Hepatocyte (in vitro differentiated cells): Measurements from ENCODE around the gene ZBTB25. TPM values are rescaled to one million over a fixed set of nuclear protein-coding genes. Genes with fewer than 3 reads are reported as not detected.

ENCODE experiments used
- DNase-seq: peaks from one replicate; pipeline ENCODE4 v3.0.0-alpha.2; 2016; ENCODE audit warnings: low spot score
- H2AFZ ChIP-seq: fragments of 200-600 bp; sonication (generic); 2 replicates; pipeline ENCODE4 v1.6.0; 2016; ENCODE audit warnings: antibody characterized with exemption, mild to moderate bottlenecking
- H3K27ac ChIP-seq: fragments of 200-600 bp; sonication (generic); 2 replicates; pipeline ENCODE4 v1.5.1; 2016; ENCODE audit warnings: mild to moderate bottlenecking
- H3K27me3 ChIP-seq: fragments of 200-600 bp; sonication (generic); 2 replicates; pipeline ENCODE4 v1.6.1; 2016
- H3K36me3 ChIP-seq: fragments of 200-600 bp; sonication (generic); replicated peaks from 2 replicates; pipeline ENCODE4 v1.5.1; 2016; ENCODE audit warnings: low read depth; ENCODE audit not compliant: insufficient read depth
- H3K4me1 ChIP-seq: fragments of 200-600 bp; sonication (generic); 2 replicates; pipeline ENCODE4 v1.5.1; 2016; ENCODE audit warnings: mild to moderate bottlenecking, moderate library complexity; ENCODE audit not compliant: insufficient read depth
- H3K4me2 ChIP-seq: fragments of 200-600 bp; sonication (generic); 2 replicates; pipeline ENCODE4 v1.6.0; 2016
- H3K4me3 ChIP-seq: fragments of 200-600 bp; sonication (generic); 2 replicates; pipeline ENCODE4 v1.5.1; 2016; ENCODE audit warnings: mild to moderate bottlenecking
- H3K79me2 ChIP-seq: fragments of 200-600 bp; sonication (generic); 2 replicates; pipeline ENCODE4 v1.6.0; 2017; ENCODE audit warnings: mild to moderate bottlenecking
- H3K9me2 ChIP-seq: fragments of 200-600 bp; sonication (generic); replicated peaks from 2 replicates; pipeline ENCODE4 v1.6.0; 2017; ENCODE audit warnings: mild to moderate bottlenecking; ENCODE audit not compliant: insufficient read depth
- H3K9me3 ChIP-seq: fragments of 200-600 bp; sonication (generic); 2 replicates; pipeline ENCODE4 v1.5.1; 2016; ENCODE audit warnings: low read depth, mild to moderate bottlenecking
- H4K20me1 ChIP-seq: fragments of 200-600 bp; sonication (generic); 2 replicates; pipeline ENCODE4 v1.6.0; 2016; ENCODE audit warnings: mild to moderate bottlenecking; ENCODE audit not compliant: insufficient read depth, poor library complexity, severe bottlenecking
- EZH2 ChIP-seq: fragments of 200-600 bp; sonication (generic); IDR thresholded peaks from 2 replicates; pipeline ENCODE4 v1.6.1; 2016; ENCODE audit warnings: antibody characterized with exemption, mild to moderate bottlenecking, borderline replicate concordance
- EZH2phosphoT487 ChIP-seq: fragments of 200-600 bp; sonication (generic); IDR thresholded peaks from one replicate; pipeline ENCODE4 v1.6.1; 2018; ENCODE audit warnings: antibody characterized with exemption, mild to moderate bottlenecking, low read depth, moderate library complexity; ENCODE audit not compliant: unreplicated experiment, severe bottlenecking
- WGBS: methylation state at CpG from one replicate; pipeline ENCODE4 v1.1.6; 2016; ENCODE audit warnings: low lambda C conversion rate; ENCODE audit errors: missing lambda C conversion rate; 5-methylcytosine and 5-hydroxymethylcytosine counted together
- polyA plus RNA-seq: library from polyadenylated mRNA; unstranded; fragments of >200 nt; fragmentation: Nextera tagmentation; extraction: Ambion mirVana; gene quantifications from 2 replicates; pipeline ENCODE4 v1.2.1, GENCODE V29; 2016
- total RNA-seq: library from RNA; depleted of rRNA; stranded (reverse); fragments of >200 nt; gene quantifications from 2 replicates; pipeline ENCODE4 v1.2.3, GENCODE V29; 2014
- TF ChIP-seq, protein P1 (sequence below): fragments of 200-600 bp; sonication (generic); IDR thresholded peaks from 2 replicates; pipeline ENCODE4 v1.5.1; 2016; ENCODE audit warnings: antibody characterized with exemption, mild to moderate bottlenecking; ENCODE audit not compliant: poor library complexity

Gene ZBTB25
- total and polyA plus RNA-seq, 2 experiments from 2014 or later = 7.0 to 8.4 TPM

- no peak overlapping the region for H3K27ac ChIP-seq
- no peaks in the 10 kb centered on the region for H3K36me3 ChIP-seq
- no peak overlapping the region for H3K4me2 ChIP-seq
- no peak overlapping the region for H2AFZ ChIP-seq
- no peaks in the 10 kb centered on the region for H3K79me2 ChIP-seq
- WGBS = 97% methylated on average over 2 of the region's 2 CpGs
- TF ChIP-seq, protein P1, sequence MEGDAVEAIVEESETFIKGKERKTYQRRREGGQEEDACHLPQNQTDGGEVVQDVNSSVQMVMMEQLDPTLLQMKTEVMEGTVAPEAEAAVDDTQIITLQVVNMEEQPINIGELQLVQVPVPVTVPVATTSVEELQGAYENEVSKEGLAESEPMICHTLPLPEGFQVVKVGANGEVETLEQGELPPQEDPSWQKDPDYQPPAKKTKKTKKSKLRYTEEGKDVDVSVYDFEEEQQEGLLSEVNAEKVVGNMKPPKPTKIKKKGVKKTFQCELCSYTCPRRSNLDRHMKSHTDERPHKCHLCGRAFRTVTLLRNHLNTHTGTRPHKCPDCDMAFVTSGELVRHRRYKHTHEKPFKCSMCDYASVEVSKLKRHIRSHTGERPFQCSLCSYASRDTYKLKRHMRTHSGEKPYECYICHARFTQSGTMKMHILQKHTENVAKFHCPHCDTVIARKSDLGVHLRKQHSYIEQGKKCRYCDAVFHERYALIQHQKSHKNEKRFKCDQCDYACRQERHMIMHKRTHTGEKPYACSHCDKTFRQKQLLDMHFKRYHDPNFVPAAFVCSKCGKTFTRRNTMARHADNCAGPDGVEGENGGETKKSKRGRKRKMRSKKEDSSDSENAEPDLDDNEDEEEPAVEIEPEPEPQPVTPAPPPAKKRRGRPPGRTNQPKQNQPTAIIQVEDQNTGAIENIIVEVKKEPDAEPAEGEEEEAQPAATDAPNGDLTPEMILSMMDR = no peak
- TF ChIP-seq EZH2phosphoT487 = no peak
- TF ChIP-seq EZH2 = no peak
- H3K4me3 ChIP-seq = no peak overlapping the region
- H3K4me1 ChIP-seq = no peaks in the 10 kb centered on the region
- H3K27me3 ChIP-seq = no peaks in the 10 kb centered on the region
- no peak for DNase-seq
- no peaks in the 10 kb centered on the region for H4K20me1 ChIP-seq
- H3K9me3 ChIP-seq = no peaks in the 10 kb centered on the region
- H3K9me2 ChIP-seq = no peaks in the 10 kb centered on the region
Observed at GRCh38 chr14:64407329-64407728, 96.3 kb downstream of the ZBTB25 start.

GRCh38 chr14:64405295-64405694 lies 98.3 kb downstream of the ZBTB25 start:
- Histone ChIP-seq H3K9me2 (no peaks in the 10 kb centered on the region), H3K79me2 (no peaks in the 10 kb centered on the region), H3K36me3 (no peaks in the 10 kb centered on the region), H3K27ac (no peak overlapping the region), H3K9me3 (no peaks in the 10 kb centered on the region), H3K27me3 (no peaks in the 10 kb centered on the region), H4K20me1 (no peaks in the 10 kb centered on the region), H3K4me2 (no peak overlapping the region), H2AFZ (no peak overlapping the region), H3K4me1 (no peaks in the 10 kb centered on the region), H3K4me3 (no peak overlapping the region)
- DNase-seq = no peak
- WGBS = 93% methylated on average over 4 of the region's 4 CpGs
- TF ChIP-seq, protein P1 = no peak
- TF ChIP-seq EZH2phosphoT487 = no peak
- no peak for TF ChIP-seq EZH2

- no peak for TF ChIP-seq EZH2
- no peak for TF ChIP-seq EZH2phosphoT487
- TF ChIP-seq, protein P1 = no peak
- Histone ChIP-seq H4K20me1 (no peaks in the 10 kb centered on the region), H3K9me2 (no peaks in the 10 kb centered on the region), H3K36me3 (no peaks in the 10 kb centered on the region), H3K4me1 (no peaks in the 10 kb centered on the region), H3K79me2 (peaks cover 17% of the 10 kb centered on the region), H3K9me3 (no peaks in the 10 kb centered on the region), H3K27me3 (no peaks in the 10 kb centered on the region), H3K4me2 (no peak overlapping the region), H2AFZ (no peak overlapping the region), H3K4me3 (no peak overlapping the region), H3K27ac (no peak overlapping the region)
- WGBS = 97% methylated on average over 1 of the region's 1 CpG
- DNase-seq = no peak
Observed at GRCh38 chr14:64401949-64402348, 101.7 kb downstream of the ZBTB25 start.
